ENCODE results near the gene IGSF21.

Gene IGSF21

GRCh38 chr1:18107369-18108298, at the start of gene IGSF21:
Gene IGSF21 (plus strand): TSS chr1:18107798. CDS start chr1:18108129, 331 bp downstream.
- no peak for FAIRE-seq

- FAIRE-seq: no peak
Observed at GRCh38 chr1:18058206-18058921, 49.2 kb upstream of the IGSF21 start.

DNA sequence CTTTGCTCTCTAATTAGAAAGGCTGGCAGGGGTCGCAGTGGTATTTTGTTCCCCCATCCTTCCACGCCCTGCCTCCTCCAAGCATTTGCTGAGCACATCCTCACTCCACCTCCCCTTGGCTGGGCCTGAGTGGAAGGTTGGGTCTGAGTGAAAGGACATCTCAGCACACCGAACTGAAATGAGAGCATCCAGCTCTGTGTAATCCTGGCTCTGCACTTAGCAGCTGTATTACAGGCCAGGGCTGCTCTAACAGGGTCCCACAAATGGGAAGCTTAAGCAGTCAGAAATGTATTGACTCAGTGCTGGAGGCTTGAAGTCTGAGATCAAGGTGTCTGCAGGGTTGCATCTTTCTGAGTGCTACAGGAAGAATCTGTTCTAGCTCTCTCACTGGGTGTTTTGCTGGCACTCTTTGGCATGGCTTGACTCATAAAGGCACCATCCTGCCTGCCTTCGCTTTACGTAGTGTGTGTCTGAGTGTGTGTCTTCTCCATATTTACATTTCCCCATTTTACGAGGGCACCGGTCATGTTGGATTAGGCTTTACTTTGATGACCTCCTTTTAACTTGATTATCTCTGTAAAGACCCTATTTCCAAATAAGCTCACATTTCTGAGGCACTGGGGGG, 48.5 kb upstream of the IGSF21 start:
- no peak for FAIRE-seq

DNA sequence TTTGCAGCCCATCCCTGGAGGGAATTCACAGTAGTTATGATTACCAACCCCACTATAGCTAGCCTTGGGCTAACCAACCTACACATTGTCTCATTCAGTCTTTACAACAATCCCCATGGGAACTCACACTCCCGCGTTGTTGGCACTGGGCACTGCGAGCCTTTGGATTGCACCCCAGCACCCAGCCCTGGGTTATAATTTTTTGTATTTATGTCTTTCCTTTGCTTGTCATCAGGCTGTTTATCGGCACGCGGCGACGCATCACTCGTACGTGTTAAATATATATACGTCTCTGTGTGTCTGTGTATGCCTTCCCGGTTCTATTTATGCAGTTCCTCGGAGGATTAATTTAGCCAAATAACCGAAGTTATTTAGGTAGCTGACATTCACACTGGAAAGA, 47.2 kb upstream of the IGSF21 start:
- FAIRE-seq: no peak

GRCh38 chr1:18062185-18062584, 45.4 kb upstream of the IGSF21 start:
- FAIRE-seq: no peak

DNA sequence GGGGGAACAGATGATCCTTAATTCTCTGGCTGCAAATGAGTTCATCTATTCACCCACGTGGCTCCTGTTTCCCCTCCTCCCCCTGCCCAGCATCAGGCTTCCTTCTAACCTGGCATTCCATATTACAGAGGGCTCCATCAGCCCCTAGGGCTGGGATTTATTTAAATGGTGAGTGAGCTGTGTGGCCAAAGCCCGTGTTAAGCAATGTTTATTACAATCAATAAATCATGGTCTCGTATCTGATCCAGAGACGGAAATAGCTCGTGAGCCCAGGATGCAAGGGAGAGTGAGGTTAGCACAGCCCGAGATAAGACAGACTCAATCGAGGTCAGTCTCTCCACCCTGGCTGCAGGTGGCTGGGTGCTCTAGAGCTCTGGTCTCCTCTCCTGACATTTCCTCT, 43.1 kb upstream of the IGSF21 start:
- FAIRE-seq: no peak

DNA sequence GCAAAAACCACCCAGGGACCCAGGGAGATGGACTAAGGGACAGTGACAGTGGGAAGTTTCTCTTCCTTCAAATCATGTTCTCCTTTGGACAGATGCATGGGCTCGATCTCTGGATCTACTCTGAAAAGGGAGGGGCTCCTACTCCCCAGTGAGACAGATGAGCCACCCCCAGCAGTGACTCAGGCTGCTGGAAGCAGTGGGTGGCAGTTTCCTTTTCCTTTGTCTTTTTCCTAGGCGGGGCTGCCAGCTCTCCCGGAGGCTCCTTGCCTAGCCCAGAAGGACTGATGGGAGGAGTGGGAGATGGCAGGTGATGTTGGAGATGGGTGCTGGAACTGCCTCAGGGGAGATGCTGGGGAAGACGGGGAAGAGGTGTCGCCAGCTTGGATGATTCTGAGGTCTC, 41.0 kb upstream of the IGSF21 start:
- FAIRE-seq: no peak

DNA sequence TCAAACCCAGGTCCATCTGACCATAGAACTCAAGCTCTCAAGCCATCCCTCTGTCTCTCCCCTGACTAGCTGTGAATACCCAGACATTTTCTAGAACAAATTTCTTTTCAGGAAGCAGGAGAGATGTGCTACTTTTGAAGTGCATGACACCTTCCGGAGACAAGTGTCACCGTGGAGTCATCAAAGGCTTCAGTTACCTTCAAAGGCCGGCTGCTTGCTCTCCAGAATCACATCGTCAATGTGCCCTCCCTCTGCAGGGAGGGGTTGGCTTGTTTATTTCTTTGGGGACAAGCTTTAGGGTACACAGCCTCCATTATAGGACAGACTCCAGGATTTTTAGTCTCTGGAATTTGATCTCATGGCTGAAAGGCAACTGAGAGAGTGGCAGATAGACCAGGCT, 37.7 kb upstream of the IGSF21 start:
- no peak for FAIRE-seq

DNA sequence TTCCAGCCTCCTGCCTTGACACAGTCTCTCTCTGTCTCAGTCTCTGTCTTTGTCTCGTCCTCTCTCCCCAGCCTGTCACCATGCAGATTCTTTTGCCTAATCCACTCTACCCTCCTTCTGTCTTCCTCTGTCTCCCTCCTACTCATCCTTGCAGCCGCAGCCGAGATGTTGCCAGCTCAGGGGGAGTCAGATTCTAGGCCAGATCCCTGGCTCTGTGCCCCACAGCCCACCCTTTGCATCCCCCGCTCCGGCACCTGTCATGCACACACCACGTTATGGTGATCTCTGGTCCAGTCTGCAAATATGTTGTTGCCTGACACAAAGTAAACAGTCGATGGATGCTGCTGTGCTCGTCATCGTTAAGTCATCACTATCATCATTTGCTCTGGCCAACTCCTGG, 35.5 kb upstream of the IGSF21 start:
- FAIRE-seq: no peak

DNA sequence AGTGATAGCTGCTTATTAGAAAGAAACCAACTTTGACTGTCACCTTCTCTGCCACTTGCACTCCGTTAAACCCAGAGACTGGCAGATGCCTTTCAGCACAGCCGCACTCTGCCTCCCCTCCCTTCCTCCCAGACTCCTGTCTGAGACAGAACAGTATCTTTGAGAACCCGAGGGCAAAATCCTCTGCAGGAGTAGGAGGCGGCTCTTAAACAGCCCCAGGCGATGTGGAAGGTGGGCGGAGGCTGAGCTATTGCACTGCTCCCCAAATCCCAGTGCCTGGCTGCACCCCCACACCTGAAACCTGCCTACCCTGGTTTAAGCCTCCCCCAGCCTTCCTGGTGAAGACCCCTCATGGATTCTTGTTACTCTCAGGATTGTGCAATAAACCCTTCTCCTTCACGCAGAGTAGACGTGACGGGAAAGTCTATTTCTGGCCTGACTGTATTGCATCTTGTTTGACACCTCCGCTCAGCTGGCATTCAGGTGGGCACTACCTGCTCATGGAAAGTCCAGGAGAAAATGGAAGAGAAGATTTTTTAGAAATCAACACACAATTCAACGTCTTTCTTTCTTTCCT, 34.4 kb upstream of the IGSF21 start:
- FAIRE-seq: no peak

DNA sequence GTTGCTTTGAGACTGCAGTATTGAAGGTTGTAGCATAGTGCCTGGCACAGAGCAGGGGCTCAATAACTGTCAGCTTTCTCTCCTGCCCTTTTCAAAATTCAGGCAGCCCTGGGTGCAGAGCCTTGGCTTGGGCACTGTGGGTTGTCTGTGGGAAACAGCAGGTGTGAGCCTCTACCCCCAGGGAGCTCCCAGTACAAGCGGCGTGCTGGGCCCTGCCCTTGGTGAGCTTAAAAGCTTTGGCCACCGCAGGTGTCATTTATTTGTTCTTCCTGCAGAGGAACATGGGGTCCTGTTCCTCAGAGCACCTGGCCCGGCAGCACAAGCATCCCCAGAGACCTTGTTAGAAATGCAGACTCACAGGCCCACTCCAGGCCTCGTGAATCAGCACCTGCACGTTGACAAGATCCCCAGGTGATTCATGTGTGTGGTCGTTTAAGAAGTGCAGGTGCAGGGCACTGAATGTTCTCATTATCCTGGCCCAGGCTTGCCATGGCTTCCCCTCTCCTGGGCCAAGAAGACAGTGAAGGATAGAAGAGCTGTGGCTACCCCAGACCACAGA, 29.9 kb upstream of the IGSF21 start:
- no peak for FAIRE-seq

DNA sequence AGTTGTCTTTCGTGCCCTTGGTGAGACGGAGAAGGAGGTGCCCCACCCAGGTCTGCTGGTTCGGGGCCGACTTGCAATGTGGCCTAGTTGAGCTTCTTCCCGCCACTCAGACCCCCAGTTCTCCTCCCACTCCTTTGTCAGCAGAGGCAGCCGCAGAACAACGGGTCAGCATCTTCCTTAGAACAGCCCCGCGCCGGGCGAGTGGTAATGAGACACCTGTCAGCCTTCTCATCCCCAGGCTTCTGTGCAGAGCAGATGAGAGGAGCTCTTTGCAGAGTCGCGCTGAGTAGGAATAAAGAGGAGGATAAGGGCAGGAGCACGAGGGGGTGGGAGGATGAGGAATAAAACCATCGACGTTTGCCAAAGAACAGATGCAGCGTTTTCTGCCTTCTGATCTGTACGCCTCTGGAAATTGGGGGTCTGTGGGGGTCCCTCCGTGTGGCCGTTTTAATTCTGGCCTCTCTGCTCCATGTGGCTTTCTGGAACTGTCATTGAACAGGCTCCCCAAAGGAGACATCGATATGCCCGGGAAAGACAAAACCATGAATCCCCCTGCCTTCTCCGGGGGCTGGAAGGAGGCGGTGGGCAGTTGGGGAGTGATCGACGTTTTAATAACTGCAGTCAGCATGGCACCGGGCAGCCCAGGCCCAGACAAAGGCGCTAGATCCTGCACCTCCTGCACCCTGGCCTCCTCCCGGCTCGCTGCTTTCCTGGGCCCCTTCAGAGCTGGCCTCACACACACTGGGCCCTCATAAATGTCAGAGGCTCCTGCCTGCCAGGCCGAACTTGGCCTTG, 27.5 kb upstream of the IGSF21 start:
- FAIRE-seq: no peak

DNA sequence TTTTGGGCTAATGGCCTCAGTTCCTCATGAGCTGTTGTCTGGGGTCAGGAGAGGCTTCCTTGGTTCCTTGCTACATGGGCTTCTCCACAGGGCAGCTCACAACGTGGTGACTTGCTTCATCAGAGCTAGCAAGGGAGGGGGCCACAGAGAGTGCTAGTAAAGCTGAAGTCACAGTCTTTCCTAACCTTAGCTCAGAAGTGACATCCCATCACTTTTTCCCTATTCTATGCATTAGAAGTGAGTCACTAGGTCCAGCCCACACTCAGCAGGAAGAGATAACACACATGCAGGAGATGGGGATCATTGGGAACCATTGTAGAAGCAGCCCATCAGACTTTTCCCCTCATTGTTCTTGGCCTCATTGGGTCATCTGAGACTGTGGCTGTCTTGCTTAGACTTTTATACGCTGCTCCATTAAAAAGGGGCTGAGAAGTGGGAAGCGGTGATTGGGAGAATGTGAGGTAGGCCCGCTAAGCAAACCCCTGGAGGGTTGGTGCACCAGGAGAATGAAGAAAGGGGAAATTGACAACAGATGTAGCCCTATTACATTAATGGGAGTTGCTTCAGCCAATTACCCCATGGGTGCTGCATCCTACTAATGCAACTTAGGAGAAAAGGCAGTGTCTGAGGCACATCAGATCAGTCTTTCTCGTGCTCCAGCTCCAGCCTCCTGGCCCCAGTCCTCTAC, 22.1 kb upstream of the IGSF21 start:
- no peak for FAIRE-seq

GRCh38 chr1:18088077-18088594, 19.5 kb upstream of the IGSF21 start:
- FAIRE-seq: no peak

DNA sequence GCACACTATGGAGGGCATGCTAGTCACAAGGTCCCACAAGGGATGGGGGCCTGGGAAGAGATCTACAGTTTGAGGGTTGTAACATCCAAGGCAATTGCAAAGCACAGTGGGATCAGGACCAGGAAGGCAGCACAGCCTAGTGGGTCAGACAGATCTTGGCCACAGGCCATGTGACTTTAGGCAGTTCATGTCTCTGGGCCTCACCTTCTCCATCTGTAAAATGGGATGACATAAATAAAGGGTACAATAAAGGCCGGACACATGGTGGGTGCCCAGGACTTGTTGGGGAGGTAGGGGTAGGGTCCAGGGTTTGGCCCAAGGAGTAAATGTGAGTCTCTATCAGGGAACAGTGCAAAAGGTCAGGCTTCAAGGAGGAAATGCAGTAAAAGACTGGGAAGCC, 18.1 kb upstream of the IGSF21 start:
- no peak for FAIRE-seq

DNA sequence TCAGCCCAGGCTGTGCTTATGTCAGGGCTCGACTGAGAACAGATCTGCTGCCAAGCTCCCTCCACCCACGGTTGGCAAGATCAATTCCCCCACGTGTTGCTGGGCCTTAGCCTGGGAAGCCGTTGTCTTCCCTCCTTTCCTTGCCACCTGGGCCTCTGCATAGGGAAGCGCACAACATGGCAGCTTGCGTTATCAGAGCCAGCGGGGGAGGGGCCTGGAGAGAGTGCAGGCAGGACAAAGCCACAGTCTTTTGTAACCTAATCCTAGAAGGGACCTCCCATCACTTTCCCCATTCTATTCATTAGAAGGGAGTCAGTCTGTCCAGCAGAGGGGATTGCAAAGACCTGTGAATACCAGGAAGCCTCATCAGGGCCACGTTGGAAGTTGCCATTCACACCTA, 17.0 kb upstream of the IGSF21 start:
- no peak for FAIRE-seq

- no peak for FAIRE-seq
Observed at GRCh38 chr1:18091660-18092446, 15.7 kb upstream of the IGSF21 start.

DNA sequence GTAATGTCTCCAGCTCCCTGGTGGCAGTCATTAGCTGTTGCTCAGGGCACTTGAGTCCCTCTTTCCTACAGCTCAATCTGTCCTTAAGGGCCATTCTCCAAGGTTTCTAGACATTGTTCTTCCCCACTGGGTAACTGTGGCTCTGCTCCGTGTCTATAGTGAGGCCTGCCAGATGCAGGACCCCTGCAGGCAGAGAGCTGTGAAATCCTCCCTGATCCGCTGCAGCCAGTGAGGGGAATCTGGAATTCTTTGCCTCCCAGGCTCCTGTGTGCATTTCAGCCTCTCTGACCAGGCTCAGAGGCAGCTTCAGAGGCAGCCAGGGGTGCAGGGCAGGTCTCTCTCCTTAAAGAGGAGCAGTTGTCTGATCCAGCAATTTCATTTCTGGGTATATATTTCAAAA, 14.4 kb upstream of the IGSF21 start:
- no peak for FAIRE-seq

DNA sequence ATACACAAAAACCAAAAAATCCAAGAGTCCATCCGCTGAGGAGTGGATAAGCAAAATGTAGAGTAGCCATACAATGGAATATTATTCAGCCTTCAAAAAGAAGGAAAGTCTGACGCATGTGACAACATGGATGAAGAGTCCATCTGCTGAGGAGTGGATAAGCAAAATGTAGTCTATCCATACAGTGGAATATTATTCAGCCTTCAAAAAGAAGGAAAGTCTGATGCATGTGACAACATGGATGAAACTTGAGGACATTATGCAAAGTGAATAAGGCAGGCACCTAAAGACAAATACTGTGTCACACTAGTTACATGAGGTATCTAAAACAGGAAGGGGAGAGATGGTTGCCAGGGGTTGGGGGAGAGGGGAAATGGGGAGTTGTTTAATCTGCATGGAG, 14.0 kb upstream of the IGSF21 start:
- FAIRE-seq: no peak

DNA sequence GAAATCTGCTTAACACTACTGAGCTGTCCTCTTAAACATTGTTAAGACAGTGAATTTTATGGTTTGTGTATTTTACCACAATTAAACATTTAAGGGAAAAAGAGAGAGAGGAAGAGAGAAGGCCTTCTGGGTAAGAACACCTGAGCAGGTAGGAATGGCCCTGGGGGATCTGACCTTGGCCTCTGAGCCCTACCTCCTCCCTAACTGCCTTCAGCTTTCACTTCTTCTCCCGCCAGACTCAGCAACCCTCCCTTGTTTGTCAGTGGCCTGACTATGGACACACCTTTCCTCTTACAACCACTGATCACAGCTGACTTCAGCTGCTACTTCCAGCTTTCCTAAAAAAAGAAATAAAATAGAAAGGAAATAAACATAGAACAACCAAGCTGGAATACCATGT, 13.5 kb upstream of the IGSF21 start:
- FAIRE-seq: no peak

All from colon (tissue), 2 donors.